SK-N-SH (cell line): ENCODE results near the gene EOMES.

ENCODE experiments used
- CHD2 ChIP-seq: fragments of 150-350 bp; IDR thresholded peaks from 2 replicates; pipeline ENCODE4 v1.6.1; 2018; ENCODE audit warnings: low read length; ENCODE audit not compliant: partially characterized antibody
- ELF1 ChIP-seq: IDR thresholded peaks from 2 replicates; pipeline ENCODE4 v1.4.0; 2012
- EP300 ChIP-seq, 2 experiments: IDR thresholded peaks; 2 replicates each; pipeline versions ENCODE4 v1.4.0 to v1.6.1; 2012; ENCODE audit warnings: borderline replicate concordance in 1 of 2, low read depth in 1 of 2, low read length in 1 of 2
- EZH2phosphoT487 ChIP-seq: fragments of 200-600 bp; sonication (generic); IDR thresholded peaks from 2 replicates; pipeline ENCODE4 v1.6.1; 2017; ENCODE audit warnings: low read depth, mixed run types, mild to moderate bottlenecking, antibody characterized with exemption, moderate library complexity, borderline replicate concordance
- GABPA ChIP-seq: IDR thresholded peaks from 2 replicates; pipeline ENCODE4 v1.4.0; 2012; ENCODE audit warnings: low read depth, mild to moderate bottlenecking
- NRF1 ChIP-seq: IDR thresholded peaks from 2 replicates; pipeline ENCODE4 v1.6.1; 2012; ENCODE audit warnings: low read depth, mild to moderate bottlenecking, low read length
- POLR2AphosphoS5 ChIP-seq: IDR thresholded peaks from 2 replicates; pipeline ENCODE4 v1.6.1; 2012; ENCODE audit warnings: low read depth, low read length
- RCOR1 ChIP-seq: fragments of 150-350 bp; IDR thresholded peaks from 2 replicates; pipeline ENCODE4 v1.6.1; 2017; ENCODE audit warnings: antibody characterized with exemption, low read length
- SIN3A ChIP-seq: IDR thresholded peaks from 2 replicates; pipeline ENCODE4 v1.6.1; 2012; ENCODE audit warnings: low read depth, mild to moderate bottlenecking, low read length, moderate library complexity, borderline replicate concordance
- SMC3 ChIP-seq: IDR thresholded peaks from 2 replicates; pipeline ENCODE4 v1.6.1; 2012; ENCODE audit warnings: low read depth, low read length, improper control_type of control experiment
- TF ChIP-seq, protein P1 (sequence below): fragments of 200-600 bp; sonication (generic); IDR thresholded peaks from 2 replicates; pipeline ENCODE4 v1.6.1; 2017; ENCODE audit warnings: antibody characterized with exemption, mild to moderate bottlenecking, moderate library complexity
- TF ChIP-seq, protein P2 (sequence below): fragments of 150-350 bp; IDR thresholded peaks from 2 replicates; pipeline ENCODE4 v1.6.1; 2017; ENCODE audit warnings: antibody characterized with exemption, low read length, low read depth, borderline replicate concordance

DNA sequence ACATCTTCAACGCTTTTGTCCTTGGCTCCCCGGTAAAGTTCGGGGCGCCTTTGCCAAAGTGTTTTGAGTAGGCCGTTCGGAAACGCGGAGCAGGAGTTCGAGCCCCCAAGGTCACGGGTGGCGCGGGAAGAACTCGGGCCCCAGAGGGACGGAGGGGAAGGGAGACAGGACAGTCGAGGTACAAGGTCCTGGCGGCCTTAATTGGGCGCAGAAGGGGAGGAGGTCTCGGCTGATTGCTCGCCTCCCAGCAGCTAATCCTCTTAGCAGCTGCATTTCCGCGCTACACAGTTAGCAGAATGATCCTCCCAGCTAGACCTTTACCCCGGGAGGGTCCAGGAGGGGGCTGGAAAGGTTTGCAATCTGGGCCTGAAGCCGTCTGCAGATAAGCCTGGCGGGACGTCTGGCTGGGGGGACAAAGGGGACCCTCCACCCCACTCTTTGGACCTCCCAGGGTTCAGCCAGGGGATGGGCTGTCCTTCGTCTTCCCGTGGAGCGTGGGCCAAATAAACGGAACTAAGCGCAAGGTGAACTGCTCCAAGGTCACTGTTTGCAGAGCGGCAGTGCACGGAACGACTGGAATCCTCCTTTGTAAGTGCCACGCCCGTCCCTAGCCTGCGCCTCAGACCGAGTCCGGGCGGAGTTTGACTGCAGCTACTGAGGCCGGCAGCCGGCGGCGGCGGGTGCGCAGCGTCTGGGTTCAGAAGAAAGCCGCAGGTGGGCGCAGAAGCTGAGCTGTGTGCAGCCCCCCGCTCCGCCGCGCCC is 7.2 kb downstream of the EOMES start:
- TF ChIP-seq, protein P1, sequence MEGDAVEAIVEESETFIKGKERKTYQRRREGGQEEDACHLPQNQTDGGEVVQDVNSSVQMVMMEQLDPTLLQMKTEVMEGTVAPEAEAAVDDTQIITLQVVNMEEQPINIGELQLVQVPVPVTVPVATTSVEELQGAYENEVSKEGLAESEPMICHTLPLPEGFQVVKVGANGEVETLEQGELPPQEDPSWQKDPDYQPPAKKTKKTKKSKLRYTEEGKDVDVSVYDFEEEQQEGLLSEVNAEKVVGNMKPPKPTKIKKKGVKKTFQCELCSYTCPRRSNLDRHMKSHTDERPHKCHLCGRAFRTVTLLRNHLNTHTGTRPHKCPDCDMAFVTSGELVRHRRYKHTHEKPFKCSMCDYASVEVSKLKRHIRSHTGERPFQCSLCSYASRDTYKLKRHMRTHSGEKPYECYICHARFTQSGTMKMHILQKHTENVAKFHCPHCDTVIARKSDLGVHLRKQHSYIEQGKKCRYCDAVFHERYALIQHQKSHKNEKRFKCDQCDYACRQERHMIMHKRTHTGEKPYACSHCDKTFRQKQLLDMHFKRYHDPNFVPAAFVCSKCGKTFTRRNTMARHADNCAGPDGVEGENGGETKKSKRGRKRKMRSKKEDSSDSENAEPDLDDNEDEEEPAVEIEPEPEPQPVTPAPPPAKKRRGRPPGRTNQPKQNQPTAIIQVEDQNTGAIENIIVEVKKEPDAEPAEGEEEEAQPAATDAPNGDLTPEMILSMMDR: no peak
- TF ChIP-seq SIN3A (no peak), ELF1 (no peak), EZH2phosphoT487 (no peak), EP300 (IDR thresholded peaks at IDR 0.05; ENCODE audit: borderline replicate concordance in 1 of 2, low read depth in 1 of 2, low read length in 1 of 2) (no peak), NRF1 (no peak), POLR2AphosphoS5 (no peak), GABPA (no peak), SMC3 (no peak), RCOR1 (no peak), CHD2 (no peak)
- TF ChIP-seq, protein P2, sequence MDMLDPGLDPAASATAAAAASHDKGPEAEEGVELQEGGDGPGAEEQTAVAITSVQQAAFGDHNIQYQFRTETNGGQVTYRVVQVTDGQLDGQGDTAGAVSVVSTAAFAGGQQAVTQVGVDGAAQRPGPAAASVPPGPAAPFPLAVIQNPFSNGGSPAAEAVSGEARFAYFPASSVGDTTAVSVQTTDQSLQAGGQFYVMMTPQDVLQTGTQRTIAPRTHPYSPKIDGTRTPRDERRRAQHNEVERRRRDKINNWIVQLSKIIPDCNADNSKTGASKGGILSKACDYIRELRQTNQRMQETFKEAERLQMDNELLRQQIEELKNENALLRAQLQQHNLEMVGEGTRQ: no peak
